HepG2 (cell line): ENCODE results near the gene TMPRSS7. TPM values are rescaled to one million over a fixed set of nuclear protein-coding genes. Genes with fewer than 3 reads are reported as not detected.

Experiments used
- ATAC-seq: fragments of 200-7000 bp; cut with Tn5 transposase; 3 replicates; pipeline ENCODE4 v1.9.1; 2020; ENCODE audit warnings: mild to moderate bottlenecking, moderate library complexity
- BruUV-seq: library from RNA; stranded (reverse); fragments of 400-500 nt; replicated peaks from 2 replicates; lab custom pipeline; 2021; lab: Mats Ljungman, UMichigan
- CTCF ChIA-PET: fragments of 300-600 bp; formaldehyde crosslinking; extraction: SDS; loops from one replicate; lab custom pipeline; 2021; ENCODE audit warnings: low total read pairs, inconsistent platforms, low intra/inter-chr PET ratio; lab: Yijun Ruan, JAX
- POLR2A ChIA-PET: fragments of 350-600 bp; sonication (Branson Sonifier 250); formaldehyde crosslinking; loops from one replicate; lab custom pipeline; 2020; ENCODE audit warnings: antibody characterized with exemption, inconsistent platforms; lab: Yijun Ruan, JAX
- DNase-seq: peaks from one replicate; pipeline ENCODE4 v3.0.0-alpha.2; 2015; ENCODE audit warnings: low spot score
- FAIRE-seq: peaks from 3 replicates; lab custom pipeline; 2011; peaks lifted over from hg19 to GRCh38; lab: Jason Lieb, UNC
- H2AFZ ChIP-seq: one replicate; pipeline ENCODE4 v1.6.1; 2011; ENCODE audit warnings: low read length, inconsistent platforms
- H3K27ac ChIP-seq: fragments of 300-600 bp; 3 replicates; pipeline ENCODE4 v1.8.0; 2011; ENCODE audit warnings: mixed run types, mild to moderate bottlenecking, mixed read lengths, low read length, inconsistent platforms; ENCODE audit not compliant: insufficient read depth; ENCODE audit errors: extremely low read length
- H3K27me3 ChIP-seq, 2 experiments: fragments of 200-600 bp in 1 of 2; 2 replicates in 1 of 2; 3 replicates in 1 of 2; pipeline versions ENCODE4 v1.6.0 to v1.8.0; 2011; ENCODE audit warnings: low read length in 2 of 2, mild to moderate bottlenecking in 2 of 2, moderate library complexity in 2 of 2, inconsistent platforms in 1 of 2; ENCODE audit not compliant: insufficient read depth in 2 of 2, control insufficient read depth in 1 of 2
- H3K36me3 ChIP-seq, 2 experiments: fragments of 200-600 bp in 1 of 2; replicated peaks in 1 of 2; 2 replicates in 1 of 2; 3 replicates in 1 of 2; pipeline versions ENCODE4 v1.5.1 to v1.8.0; 2011; ENCODE audit warnings: low read length in 2 of 2, inconsistent platforms in 1 of 2; ENCODE audit not compliant: insufficient read depth in 2 of 2, control insufficient read depth in 1 of 2
- H3K4me1 ChIP-seq: 2 replicates; pipeline ENCODE4 v1.5.1; 2012; ENCODE audit warnings: low read length, inconsistent platforms; ENCODE audit not compliant: insufficient read depth
- H3K4me2 ChIP-seq: 2 replicates; pipeline ENCODE4 v1.6.0; 2011; ENCODE audit warnings: low read depth, low read length, inconsistent platforms
- H3K4me3 ChIP-seq, 3 experiments: fragments of 200-600 bp in 1 of 3; sonication (generic), shearing (Covaris generic) in 1 of 3; replicated peaks in 1 of 3; 2 replicates each; pipeline ENCODE4 v1.5.1; 2011 to 2016; ENCODE audit warnings: low read length in 3 of 3, inconsistent platforms in 2 of 3, low read depth in 2 of 3, mild to moderate bottlenecking in 2 of 3, control low read depth in 1 of 3, mixed read lengths in 1 of 3; ENCODE audit not compliant: insufficient read depth in 1 of 3
- H3K79me2 ChIP-seq: one replicate; pipeline ENCODE4 v1.6.1; 2011; ENCODE audit warnings: low read length, inconsistent platforms; ENCODE audit not compliant: insufficient read depth
- H3K9ac ChIP-seq: 2 replicates; pipeline ENCODE4 v1.6.0; 2011; ENCODE audit warnings: mild to moderate bottlenecking, low read depth, low read length, inconsistent platforms; ENCODE audit not compliant: insufficient read depth
- H3K9me3 ChIP-seq: 2 replicates; pipeline ENCODE4 v1.5.1; 2012; ENCODE audit warnings: mild to moderate bottlenecking, low read length
- H4K20me1 ChIP-seq: 2 replicates; pipeline ENCODE4 v1.6.0; 2011; ENCODE audit warnings: inconsistent platforms, mild to moderate bottlenecking, low read length, moderate library complexity; ENCODE audit not compliant: insufficient read depth
- ARNTL ChIP-seq: sonication (generic); formaldehyde crosslinking; IDR thresholded peaks from 2 replicates; pipeline ENCODE4 v1.4.0; 2020; ENCODE audit warnings: mild to moderate bottlenecking, missing genetic modification reagents
- CBX5 ChIP-seq: sonication (generic); formaldehyde crosslinking; IDR thresholded peaks from 2 replicates; pipeline ENCODE4 v1.4.0; 2020; ENCODE audit warnings: missing genetic modification reagents, borderline replicate concordance
- FOXA3 ChIP-seq: IDR thresholded peaks from 2 replicates; pipeline ENCODE4 v1.6.1; 2016; ENCODE audit warnings: missing genetic modification reagents, missing compliant biosample characterization
- HMG20A ChIP-seq: IDR thresholded peaks from 2 replicates; pipeline ENCODE4 v1.6.1; 2016; ENCODE audit warnings: borderline replicate concordance
- PCBP2 ChIP-seq: fragments of 200-400 bp; formaldehyde crosslinking; optimal IDR thresholded peaks from 2 replicates; pipeline ENCODE3; 2018; ENCODE audit warnings: low read length, low read depth; ENCODE audit not compliant: poor library complexity, severe bottlenecking
- PPARG ChIP-seq: conservative IDR thresholded peaks from 2 replicates; pipeline ENCODE4 v1.6.1; 2016; ENCODE audit warnings: missing biosample characterization, missing genetic modification reagents
- SAP130 ChIP-seq: IDR thresholded peaks from 2 replicates; pipeline ENCODE4 v1.6.1; 2016; ENCODE audit warnings: low read depth
- SP5 ChIP-seq: IDR thresholded peaks from 2 replicates; pipeline ENCODE4 v1.6.1; 2016; ENCODE audit warnings: low read depth, borderline replicate concordance
- ZNF274 ChIP-seq: sonication (generic); formaldehyde crosslinking; IDR thresholded peaks from 2 replicates; pipeline ENCODE4 v1.5.1; 2020; ENCODE audit warnings: mild to moderate bottlenecking, missing genetic modification reagents
- ZSCAN9 ChIP-seq: IDR thresholded peaks from 2 replicates; pipeline ENCODE4 v1.6.1; 2016; ENCODE audit warnings: borderline replicate concordance
- WGBS: methylation state at CpG from one replicate; pipeline ENCODE4 v1.1.6; 2017; ENCODE audit warnings: low lambda C conversion rate; 5-methylcytosine and 5-hydroxymethylcytosine counted together
- in situ Hi-C: cut with HindIII; loops from 2 replicates; pipeline ENCODE4 v1.10.0; 2017; ENCODE audit warnings: low pct_unique_long_range_greater_than_20kb; ENCODE audit not compliant: extremely low pct_ligation_motif_present
- intact Hi-C: fragments of 100-400 bp; cut with micrococcal nuclease; formaldehyde crosslinking; loops from one replicate; pipeline ENCODE4 v1.10.0; 2022; ENCODE audit not compliant: unreplicated experiment
- polyA plus RNA-seq, 8 experiments: library from polyadenylated mRNA; depleted of rRNA in 3 of 8; stranded (reverse) in 7 of 8; unstranded in 1 of 8; fragments of >200 nt; fragmentation: Illumina TruSeq in 4 of 8; extraction: Trizol in 4 of 8; gene quantifications; 2 replicates each; pipeline versions ENCODE4 v1.2.1 to v1.2.3, GENCODE V29; 2011 to 2016; ENCODE audit warnings: low read depth in 4 of 8, missing spikeins in 1 of 8, mixed read lengths in 1 of 8; ENCODE audit not compliant: insufficient read depth in 1 of 8
- total RNA-seq, 5 experiments: library from RNA; depleted of rRNA; stranded (reverse); fragments of >200 nt; fragmentation: Illumina TruSeq; extraction: Trizol; gene quantifications; 2 replicates each; pipeline ENCODE4 v1.2.3, GENCODE V29; 2016; ENCODE audit warnings: low read depth in 1 of 5
- TF ChIP-seq, protein P1 (sequence below): sonication (generic); formaldehyde crosslinking; IDR thresholded peaks from 2 replicates; pipeline ENCODE4 v1.4.0; 2020; ENCODE audit warnings: mild to moderate bottlenecking, missing genetic modification reagents
- TF ChIP-seq, protein P2 (sequence below): IDR thresholded peaks from 2 replicates; pipeline ENCODE4 v1.6.1; 2016

Gene TMPRSS7
- total and polyA plus RNA-seq, 2 of the 13 experiments (the other 11 are each of a cell fraction or from before 2014, with no cell fraction given): not detected

DNA sequence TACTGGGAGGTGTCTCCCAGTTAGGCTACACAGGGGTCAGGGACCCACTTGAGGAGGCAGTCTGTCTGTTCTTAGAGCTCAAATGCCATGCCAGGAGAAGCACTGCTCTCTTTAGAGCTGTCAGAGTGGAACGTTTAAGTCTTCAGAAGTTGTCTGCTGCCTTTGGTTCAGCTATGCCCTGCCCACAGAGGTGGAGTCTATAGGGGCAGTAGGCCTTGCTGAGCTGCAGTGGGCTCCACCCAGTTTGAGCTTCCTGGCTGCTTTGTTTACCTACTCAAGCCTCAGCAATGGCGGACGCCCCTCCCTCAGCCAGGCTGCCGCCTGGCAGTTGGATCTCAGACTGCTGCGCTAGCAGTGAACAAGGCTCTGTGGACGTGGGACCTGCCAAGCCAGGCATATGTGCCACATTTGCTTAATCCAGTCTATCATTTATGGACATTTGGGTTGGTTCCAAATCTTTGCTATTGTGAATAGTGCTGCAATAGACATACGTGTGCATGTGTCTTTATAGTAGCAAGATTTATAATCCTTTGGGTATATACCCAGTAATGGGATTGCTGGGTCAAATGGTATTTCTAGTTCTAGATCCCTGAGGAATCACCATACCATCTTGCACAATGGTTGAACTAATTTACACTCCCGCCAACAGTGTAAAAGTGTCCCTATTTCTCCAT, 38.0 kb downstream of the TMPRSS7 start (continued):
- TF ChIP-seq SAP130 (peak; percentile 36; the same call in 1 of the 2 replicates), FOXA3 (peak; percentile 41; the same call in 1 of the 2 replicates)

DNA sequence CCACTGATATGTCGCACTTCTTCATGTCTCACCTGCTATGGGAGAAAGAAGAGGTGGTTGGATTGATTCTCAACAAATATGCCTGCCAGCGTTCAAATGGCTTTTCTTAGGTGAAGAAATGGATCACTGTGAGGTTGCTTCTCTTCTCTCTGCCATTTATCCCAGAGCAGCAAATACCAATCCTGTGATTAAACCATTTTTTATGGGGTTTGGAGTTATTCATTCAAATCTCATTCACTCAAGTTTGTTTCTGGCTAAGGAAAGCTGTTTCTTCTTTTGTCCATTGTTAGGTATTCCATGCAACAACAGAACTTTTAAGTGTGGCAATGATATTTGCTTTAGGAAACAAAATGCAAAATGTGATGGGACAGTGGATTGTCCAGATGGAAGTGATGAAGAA, 39.5 kb downstream of the TMPRSS7 start:
- TF ChIP-seq ZSCAN9: no peak
- Histone ChIP-seq H3K9me3 (no peaks in the 10 kb centered on the region), H3K4me2 (no peak overlapping the region), H2AFZ (no peak overlapping the region), H3K4me3 (no peak overlapping the region), H4K20me1 (no peaks in the 10 kb centered on the region), H3K27ac (no peak overlapping the region), H3K27me3 (peaks cover 0 to 4% of the 10 kb centered on the region in 2 experiments; a peak in 1 of 5 replicates), H3K9ac (no peak overlapping the region), H3K79me2 (no peaks in the 10 kb centered on the region), H3K4me1 (peaks cover 18% of the 10 kb centered on the region), H3K36me3 (no peaks in the 10 kb centered on the region)
- ChIA-PET POLR2A (no interaction called here), CTCF (no interaction called here)
- in situ Hi-C loops (no loop called here), intact Hi-C loops (no loop called here)
- ATAC-seq (no peak), FAIRE-seq (no peak), DNase-seq (no peak)
- no TSS peak for BruUV-seq
- WGBS: 64% methylated on average over 2 of the region's 2 CpGs

GRCh38 chr3:112074616-112075497, 40.3 kb downstream of the TMPRSS7 start:
- Histone ChIP-seq H3K27me3 (peaks cover 0 to 4% of the 10 kb centered on the region in 2 experiments; a peak in 1 of 5 replicates), H4K20me1 (no peaks in the 10 kb centered on the region), H3K79me2 (no peaks in the 10 kb centered on the region), H3K4me2 (peak overlapping the region; percentile 71), H3K9me3 (no peaks in the 10 kb centered on the region), H3K36me3 (no peaks in the 10 kb centered on the region), H2AFZ (no peak overlapping the region), H3K4me3 (peak overlapping the region in 1 of 3 experiments; percentile 46; a peak in 1 of 6 replicates), H3K27ac (no peak overlapping the region), H3K9ac (no peak overlapping the region), H3K4me1 (peaks cover 18% of the 10 kb centered on the region)
- no TSS peak for BruUV-seq
- 0% methylated on average over 6 of the region's 6 CpGs for WGBS
- intact Hi-C loops: no loop called here
- ATAC-seq (peak; percentile 99), DNase-seq (peak; percentile 82), FAIRE-seq (peak; percentile 49)
- ChIA-PET POLR2A (no interaction called here), CTCF (no interaction called here)
- in situ Hi-C loops: no loop called here
- TF ChIP-seq, protein P1, sequence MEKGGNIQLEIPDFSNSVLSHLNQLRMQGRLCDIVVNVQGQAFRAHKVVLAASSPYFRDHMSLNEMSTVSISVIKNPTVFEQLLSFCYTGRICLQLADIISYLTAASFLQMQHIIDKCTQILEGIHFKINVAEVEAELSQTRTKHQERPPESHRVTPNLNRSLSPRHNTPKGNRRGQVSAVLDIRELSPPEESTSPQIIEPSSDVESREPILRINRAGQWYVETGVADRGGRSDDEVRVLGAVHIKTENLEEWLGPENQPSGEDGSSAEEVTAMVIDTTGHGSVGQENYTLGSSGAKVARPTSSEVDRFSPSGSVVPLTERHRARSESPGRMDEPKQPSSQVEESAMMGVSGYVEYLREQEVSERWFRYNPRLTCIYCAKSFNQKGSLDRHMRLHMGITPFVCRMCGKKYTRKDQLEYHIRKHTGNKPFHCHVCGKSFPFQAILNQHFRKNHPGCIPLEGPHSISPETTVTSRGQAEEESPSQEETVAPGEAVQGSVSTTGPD: no peak
- TF ChIP-seq ARNTL (CRISPR knock-in tag) (no peak), SP5 (peak; percentile 42; the same call in 1 of the 2 replicates), PPARG (CRISPR knock-in tag) (0 out of 2 replicates have a peak, but pooled peaks have one; percentile 13), HMG20A (CRISPR knock-in tag) (0 out of 2 replicates have a peak, but pooled peaks have one; percentile 13), ZNF274 (CRISPR knock-in tag) (no peak), PCBP2 (no peak), CBX5 (0 out of 2 replicates have a peak, but pooled peaks have one; percentile 29)
- TF ChIP-seq, protein P2, sequence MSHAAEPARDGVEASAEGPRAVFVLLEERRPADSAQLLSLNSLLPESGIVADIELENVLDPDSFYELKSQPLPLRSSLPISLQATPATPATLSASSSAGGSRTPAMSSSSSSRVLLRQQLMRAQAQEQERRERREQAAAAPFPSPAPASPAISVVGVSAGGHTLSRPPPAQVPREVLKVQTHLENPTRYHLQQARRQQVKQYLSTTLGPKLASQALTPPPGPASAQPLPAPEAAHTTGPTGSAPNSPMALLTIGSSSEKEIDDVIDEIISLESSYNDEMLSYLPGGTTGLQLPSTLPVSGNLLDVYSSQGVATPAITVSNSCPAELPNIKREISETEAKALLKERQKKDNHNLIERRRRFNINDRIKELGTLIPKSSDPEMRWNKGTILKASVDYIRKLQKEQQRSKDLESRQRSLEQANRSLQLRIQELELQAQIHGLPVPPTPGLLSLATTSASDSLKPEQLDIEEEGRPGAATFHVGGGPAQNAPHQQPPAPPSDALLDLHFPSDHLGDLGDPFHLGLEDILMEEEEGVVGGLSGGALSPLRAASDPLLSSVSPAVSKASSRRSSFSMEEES (CRISPR knock-in tag): peak; percentile 63; the same call in 1 of the 2 replicates
